ENCODE data around the gene MAP7D1. TPM values are rescaled to one million over a fixed set of nuclear protein-coding genes. Genes with fewer than 3 reads are reported as not detected.
"Not testable (repeated sequence)": the region's sequence is repeated elsewhere in the genome, so short reads cannot be mapped to it uniquely, and the experiment has no call there.

MAP7D1 gene
- total and polyA plus RNA-seq, 2 donors (not counting 3 experiments of a cell fraction or from before 2014, with no cell fraction given): 69.7 to 193 TPM

- Histone ChIP-seq H3K4me1 (ENCODE audit: control insufficient read depth, extremely low read depth, insufficient read depth, low read length) (peaks cover 58% of the 10 kb centered on the region), H4K20me1 (replicated peaks; ENCODE audit: control insufficient read depth, extremely low read depth, insufficient read depth, low read length) (no peaks in the 10 kb centered on the region), H2AFZ (ENCODE audit: low read depth, low read length) (no peak overlapping the region), H3K79me2 (ENCODE audit: control insufficient read depth, insufficient read depth, low read length) (peaks cover 72% of the 10 kb centered on the region), H3K9ac (replicated peaks; ENCODE audit: extremely low read depth, insufficient read depth, low read length) (peak overlapping the region; percentile 93), H3K4me2 (ENCODE audit: insufficient read depth, low read length) (peak overlapping the region; percentile 77), H3K9me3 (replicated peaks; ENCODE audit: control insufficient read depth, insufficient read depth, low read length) (no peaks in the 10 kb centered on the region), H3K27ac (ENCODE audit: insufficient read depth, low read depth, low read length) (no peak overlapping the region), H3K9me1 (replicated peaks; ENCODE audit: control insufficient read depth, extremely low read depth, insufficient read depth, low read length) (no peaks in the 10 kb centered on the region), H3K4me3 (replicated peaks in 1 of 3; ENCODE audit: insufficient read depth in 1 of 3, low read depth in 1 of 3, low read length in 3 of 3) (peak overlapping the region in 2 of 3 experiments; percentile 48 to 80), H3K36me3 (ENCODE audit: control insufficient read depth in 2 of 2, extremely low read depth in 1 of 2, insufficient read depth in 2 of 2, low read length in 2 of 2) (no peaks in the 10 kb centered on the region), H3K27me3 (ENCODE audit: control insufficient read depth in 2 of 2, insufficient read depth in 2 of 2, low read length in 2 of 2) (no peaks in the 10 kb centered on the region)
- ChIA-PET CTCF (interaction anchor here (1.1 kb wide), 1 partner anchor 25 kb away, joined by 3 read pairs; no protein-coding TSS in a partner anchor), POLR2A (interaction anchor here (2.1 kb wide), 1 partner anchor 30 kb away, joined by 6 read pairs; no protein-coding TSS in a partner anchor)
- dilution Hi-C loops (cut with MboI; ENCODE audit: extremely low pct_ligation_motif_present, low sequenced_read_pairs): no loop called here
- no TSS peak for BruUV-seq (replicated peaks)
- DNase-seq (ENCODE audit: low read depth, low spot score) (no peak), FAIRE-seq (no peak)
- intact Hi-C loops (cut with micrococcal nuclease): loop anchor here (1.0 to 2.0 kb wide), 2 partner anchors 9 to 15 kb away; partner anchors contain the start of gene TRAPPC3
- TF ChIP-seq JUN (IDR thresholded peaks at IDR 0.05; ENCODE audit: borderline replicate concordance, insufficient read depth, insufficient read length, low read depth) (no peak), MAX (IDR thresholded peaks at IDR 0.05; ENCODE audit: insufficient read depth, insufficient read length) (no peak), POLR2A (IDR thresholded peaks at IDR 0.05; ENCODE audit: low read depth, low read length) (no peak), CTCF (IDR thresholded peaks at IDR 0.05; ENCODE audit: extremely low read depth in 1 of 2, insufficient read depth in 1 of 2, low read depth in 1 of 2, low read length in 2 of 2) (no peak), POLR2AphosphoS5 (IDR thresholded peaks at IDR 0.05; ENCODE audit: insufficient read depth, low read depth, low read length) (no peak), GATA2 (IDR thresholded peaks at IDR 0.05; ENCODE audit: insufficient read depth, insufficient read length, low read depth, low read length) (no peak), EZH2 (IDR thresholded peaks at IDR 0.05; ENCODE audit: borderline replicate concordance, low read depth, low read length, severe bottlenecking) (no peak), FOS (IDR thresholded peaks at IDR 0.05; ENCODE audit: borderline replicate concordance, insufficient read depth, low read length) (no peak), MYC (IDR thresholded peaks at IDR 0.05; ENCODE audit: low read depth, low read length) (no peak)
These were observed 2.2 kb downstream of the MAP7D1 start for GRCh38 chr1:36157973-36158826.

GRCh38 chr1:36158827-36159252 is 2.9 kb downstream of the MAP7D1 start:
- not testable (repeated sequence) for FAIRE-seq

More at GRCh38 chr1:36158827-36159252, 2.9 kb downstream of the MAP7D1 start:
- BruUV-seq (replicated peaks); H3K27ac ChIP-seq (ENCODE audit: insufficient read depth, low read depth, low read length); H2AFZ ChIP-seq (ENCODE audit: low read depth, low read length); H3K36me3 ChIP-seq (ENCODE audit: control insufficient read depth in 2 of 2, extremely low read depth in 1 of 2, insufficient read depth in 2 of 2, low read length in 2 of 2); intact Hi-C loops (cut with micrococcal nuclease); DNase-seq (ENCODE audit: low read depth, low spot score); H4K20me1 ChIP-seq (replicated peaks; ENCODE audit: control insufficient read depth, extremely low read depth, insufficient read depth, low read length); dilution Hi-C loops (cut with MboI; ENCODE audit: extremely low pct_ligation_motif_present, low sequenced_read_pairs); H3K9me3 ChIP-seq (replicated peaks; ENCODE audit: control insufficient read depth, insufficient read depth, low read length); H3K9me1 ChIP-seq (replicated peaks; ENCODE audit: control insufficient read depth, extremely low read depth, insufficient read depth, low read length); H3K9ac ChIP-seq (replicated peaks; ENCODE audit: extremely low read depth, insufficient read depth, low read length); H3K27me3 ChIP-seq (ENCODE audit: control insufficient read depth in 2 of 2, insufficient read depth in 2 of 2, low read length in 2 of 2): not testable (repeated sequence)
- CTCF ChIA-PET: interaction anchor here (4.8 kb wide), 1 partner anchor 28 kb away, joined by 57 read pairs; no protein-coding TSS in a partner anchor
- Histone ChIP-seq H3K4me1 (ENCODE audit: control insufficient read depth, extremely low read depth, insufficient read depth, low read length) (peaks cover 58% of the 10 kb centered on the region), H3K79me2 (ENCODE audit: control insufficient read depth, insufficient read depth, low read length) (peaks cover 79% of the 10 kb centered on the region), H3K4me3 (replicated peaks in 1 of 3; ENCODE audit: insufficient read depth in 1 of 3, low read depth in 1 of 3, low read length in 3 of 3) (peak overlapping the region in 1 of 3 experiments; percentile 1), H3K4me2 (ENCODE audit: insufficient read depth, low read length) (peak overlapping the region; percentile 77)
- POLR2A ChIA-PET: interaction anchor here (2.8 kb wide), 1 partner anchor 9 kb away, joined by 19 read pairs; the partner anchor contains the start of gene TRAPPC3
